H1 (cell line): Measurements from ENCODE around the gene NAV2.

Experiments
- CHD2 ChIP-seq: IDR thresholded peaks from 2 replicates; pipeline ENCODE4 v1.6.1; 2012; ENCODE audit warnings: low read length, improper control_type of control experiment
- CTCF ChIP-seq, 3 experiments: IDR thresholded peaks; 1 replicate in 2 of 3; 2 replicates in 1 of 3; pipeline versions ENCODE4 v1.5.1 to v1.6.1; 2011; ENCODE audit warnings: low read length in 3 of 3, mild to moderate bottlenecking in 3 of 3, inconsistent platforms in 2 of 3, low read depth in 1 of 3, moderate library complexity in 1 of 3; ENCODE audit not compliant: insufficient read depth in 1 of 3; ENCODE audit errors: control extremely low read depth in 1 of 3
- GABPA ChIP-seq: IDR thresholded peaks from 2 replicates; pipeline ENCODE4 v1.6.1; 2011; ENCODE audit warnings: mild to moderate bottlenecking, low read length, moderate library complexity, borderline replicate concordance; ENCODE audit not compliant: insufficient read depth
- POLR2A ChIP-seq, 2 experiments: IDR thresholded peaks; 1 replicate in 1 of 2; 2 replicates in 1 of 2; pipeline ENCODE4 v1.6.1; 2011; ENCODE audit warnings: low read depth in 2 of 2, low read length in 2 of 2, mild to moderate bottlenecking in 2 of 2; ENCODE audit errors: control extremely low read depth in 1 of 2
- SP1 ChIP-seq: IDR thresholded peaks from 2 replicates; pipeline ENCODE4 v1.6.1; 2011; ENCODE audit warnings: low read depth, low read length
- YY1 ChIP-seq: IDR thresholded peaks from 2 replicates; pipeline ENCODE4 v1.6.1; 2011; ENCODE audit warnings: low read depth, mild to moderate bottlenecking, low read length

GRCh38 chr11:20047006-20047768 lies 334.6 kb downstream of the NAV2 start:
- no peak for TF ChIP-seq POLR2A (IDR thresholded peaks at IDR 0.05; ENCODE audit: control extremely low read depth in 1 of 2, low read depth in 2 of 2, low read length in 2 of 2)
- no peak for TF ChIP-seq CTCF (IDR thresholded peaks at IDR 0.05; ENCODE audit: control extremely low read depth in 1 of 3, insufficient read depth in 1 of 3, low read depth in 1 of 3, low read length in 3 of 3)
- TF ChIP-seq YY1 = no peak
- TF ChIP-seq SP1 = no peak
- no peak for TF ChIP-seq GABPA
- no peak for TF ChIP-seq CHD2
